Astrocyte (in vitro differentiated cells and primary cell): Measurements from ENCODE around the gene STK38. TPM values are rescaled to one million over a fixed set of nuclear protein-coding genes. Genes with fewer than 3 reads are reported as not detected.

Source experiments
- DNase-seq: peaks from one replicate; pipeline ENCODE4 v3.0.0-alpha.2; 2010; ENCODE audit warnings: low read depth
- FAIRE-seq: peaks from 2 replicates; lab custom pipeline; 2011; peaks lifted over from hg19 to GRCh38; lab: Jason Lieb, UNC
- H2AFZ ChIP-seq: 2 replicates; pipeline ENCODE4 v1.6.0; 2012; ENCODE audit warnings: low read depth, low read length, inconsistent platforms
- H3K27ac ChIP-seq: 2 replicates; pipeline ENCODE4 v1.5.1; 2011; ENCODE audit warnings: low read depth, low read length, inconsistent platforms
- H3K27me3 ChIP-seq: 2 replicates; pipeline ENCODE4 v1.6.0; 2011; ENCODE audit warnings: low read length, inconsistent platforms; ENCODE audit not compliant: insufficient read depth
- H3K36me3 ChIP-seq: 2 replicates; pipeline ENCODE4 v1.5.1; 2011; ENCODE audit warnings: low read length, inconsistent platforms; ENCODE audit not compliant: insufficient read depth
- H3K4me1 ChIP-seq: 2 replicates; pipeline ENCODE4 v1.5.1; 2011; ENCODE audit warnings: low read length, inconsistent platforms; ENCODE audit not compliant: insufficient read depth
- H3K4me2 ChIP-seq: 2 replicates; pipeline ENCODE4 v1.6.0; 2012; ENCODE audit warnings: low read length, inconsistent platforms
- H3K4me3 ChIP-seq: 2 replicates; pipeline ENCODE4 v1.5.1; 2011; ENCODE audit warnings: low read depth, mild to moderate bottlenecking, low read length, inconsistent platforms; ENCODE audit not compliant: insufficient read depth
- H3K79me2 ChIP-seq: 2 replicates; pipeline ENCODE4 v1.6.0; 2012; ENCODE audit warnings: mild to moderate bottlenecking, low read length, inconsistent platforms; ENCODE audit not compliant: insufficient read depth
- H3K9ac ChIP-seq: 2 replicates; pipeline ENCODE4 v1.6.0; 2012; ENCODE audit warnings: mild to moderate bottlenecking, low read length, inconsistent platforms
- H3K9me3 ChIP-seq: 2 replicates; pipeline ENCODE4 v1.5.1; 2012; ENCODE audit warnings: low read depth, mild to moderate bottlenecking, low read length, inconsistent platforms; ENCODE audit not compliant: insufficient read depth
- H4K20me1 ChIP-seq: 2 replicates; pipeline ENCODE4 v1.6.0; 2012; ENCODE audit warnings: low read length, inconsistent platforms; ENCODE audit not compliant: insufficient read depth
- H3K27ac Mint-ChIP-seq: one replicate; pipeline ENCODE4 v1.8.0; 2021; ENCODE audit warnings: mild to moderate bottlenecking, mixed read lengths; ENCODE audit not compliant: unreplicated experiment
- H3K27me3 Mint-ChIP-seq: one replicate; pipeline ENCODE4 v1.8.0; 2021; ENCODE audit warnings: low read depth, mixed read lengths; ENCODE audit not compliant: unreplicated experiment
- H3K36me3 Mint-ChIP-seq: one replicate; pipeline ENCODE4 v1.8.0; 2021; ENCODE audit warnings: low read depth, mixed read lengths; ENCODE audit not compliant: unreplicated experiment
- H3K4me1 Mint-ChIP-seq: one replicate; pipeline ENCODE4 v1.8.0; 2021; ENCODE audit warnings: low read depth, mixed read lengths; ENCODE audit not compliant: unreplicated experiment
- H3K4me3 Mint-ChIP-seq: one replicate; pipeline ENCODE4 v1.8.0; 2021; ENCODE audit warnings: mild to moderate bottlenecking, moderate library complexity, mixed read lengths; ENCODE audit not compliant: unreplicated experiment
- H3K9me3 Mint-ChIP-seq: one replicate; pipeline ENCODE4 v1.8.0; 2021; ENCODE audit warnings: mild to moderate bottlenecking, mixed read lengths; ENCODE audit not compliant: unreplicated experiment
- CTCF ChIP-seq: IDR thresholded peaks from 2 replicates; pipeline ENCODE4 v1.5.1; 2011; ENCODE audit warnings: low read depth, mild to moderate bottlenecking, inconsistent platforms, low read length, moderate library complexity; ENCODE audit not compliant: insufficient read depth
- EZH2 ChIP-seq: IDR thresholded peaks from 2 replicates; pipeline ENCODE4 v1.6.1; 2012; ENCODE audit warnings: mild to moderate bottlenecking, low read length, inconsistent platforms; ENCODE audit not compliant: insufficient read depth
- total RNA-seq: library from RNA; stranded (reverse); gene quantifications from 2 replicates; pipeline ENCODE4 v1.2.1, GENCODE V29; 2021

Gene STK38
- total RNA-seq, 1 donor from 2014 or later, result 54.1 TPM

- Mint-ChIP-seq H3K4me1 (no peaks in the 10 kb centered on the region), H3K36me3 (peaks cover 22% of the 10 kb centered on the region), H3K4me3 (no peak overlapping the region), H3K27ac (no peak overlapping the region), H3K9me3 (no peaks in the 10 kb centered on the region), H3K27me3 (no peaks in the 10 kb centered on the region)
- Histone ChIP-seq H3K79me2 (no peaks in the 10 kb centered on the region), H4K20me1 (no peaks in the 10 kb centered on the region), H3K4me3 (no peak overlapping the region), H3K4me1 (no peaks in the 10 kb centered on the region), H3K9ac (no peak overlapping the region), H2AFZ (no peak overlapping the region), H3K27me3 (no peaks in the 10 kb centered on the region), H3K36me3 (peaks cover 27% of the 10 kb centered on the region), H3K9me3 (no peaks in the 10 kb centered on the region), H3K4me2 (no peak overlapping the region), H3K27ac (no peak overlapping the region)
- no peak for FAIRE-seq
- DNase-seq, result no peak
- TF ChIP-seq EZH2, result no peak
- no peak for TF ChIP-seq CTCF
Observed at GRCh38 chr6:36514554-36515456, 32.5 kb downstream of the STK38 start.

GRCh38 chr6:36510365-36510764 is 36.9 kb downstream of the STK38 start:
- Histone ChIP-seq H3K9me3 (no peaks in the 10 kb centered on the region), H3K79me2 (no peaks in the 10 kb centered on the region), H3K27me3 (no peaks in the 10 kb centered on the region), H3K4me2 (no peak overlapping the region), H2AFZ (no peak overlapping the region), H3K27ac (no peak overlapping the region), H3K9ac (no peak overlapping the region), H3K4me3 (no peak overlapping the region), H3K36me3 (peaks cover 27% of the 10 kb centered on the region), H3K4me1 (no peaks in the 10 kb centered on the region), H4K20me1 (no peaks in the 10 kb centered on the region)
- H3K36me3 Mint-ChIP-seq, result peaks cover 30% of the 10 kb centered on the region
- DNase-seq, result no peak
- H3K4me3 Mint-ChIP-seq, result no peak overlapping the region
- H3K27me3 Mint-ChIP-seq, result no peaks in the 10 kb centered on the region
- H3K27ac Mint-ChIP-seq, result no peak overlapping the region
- no peaks in the 10 kb centered on the region for H3K4me1 Mint-ChIP-seq
- FAIRE-seq, result no peak
- no peaks in the 10 kb centered on the region for H3K9me3 Mint-ChIP-seq
- no peak for TF ChIP-seq EZH2
- no peak for TF ChIP-seq CTCF

GRCh38 chr6:36508532-36508931 is 38.7 kb downstream of the STK38 start:
- Mint-ChIP-seq H3K36me3 (peaks cover 24% of the 10 kb centered on the region), H3K4me3 (no peak overlapping the region), H3K27me3 (no peaks in the 10 kb centered on the region), H3K9me3 (no peaks in the 10 kb centered on the region), H3K27ac (no peak overlapping the region), H3K4me1 (peaks cover 1% of the 10 kb centered on the region)
- H3K27me3 ChIP-seq, result no peaks in the 10 kb centered on the region
- H2AFZ ChIP-seq, result no peak overlapping the region
- H3K4me1 ChIP-seq, result no peaks in the 10 kb centered on the region
- H3K9ac ChIP-seq, result no peak overlapping the region
- no peak overlapping the region for H3K27ac ChIP-seq
- TF ChIP-seq CTCF, result no peak
- no peak for TF ChIP-seq EZH2
- H3K9me3 ChIP-seq, result no peaks in the 10 kb centered on the region
- DNase-seq (no peak), FAIRE-seq (no peak)
- peaks cover 22% of the 10 kb centered on the region for H3K36me3 ChIP-seq
- H3K4me2 ChIP-seq, result no peak overlapping the region
- no peak overlapping the region for H3K4me3 ChIP-seq
- H3K79me2 ChIP-seq, result no peaks in the 10 kb centered on the region
- H4K20me1 ChIP-seq, result no peaks in the 10 kb centered on the region
